ENCODE measurements around the gene KLF7. TPM values are rescaled to one million over a fixed set of nuclear protein-coding genes. Genes with fewer than 3 reads are reported as not detected.

The KLF7 gene
- total RNA-seq, 1 experiment from 2014 or later, result 32.2 TPM

DNA sequence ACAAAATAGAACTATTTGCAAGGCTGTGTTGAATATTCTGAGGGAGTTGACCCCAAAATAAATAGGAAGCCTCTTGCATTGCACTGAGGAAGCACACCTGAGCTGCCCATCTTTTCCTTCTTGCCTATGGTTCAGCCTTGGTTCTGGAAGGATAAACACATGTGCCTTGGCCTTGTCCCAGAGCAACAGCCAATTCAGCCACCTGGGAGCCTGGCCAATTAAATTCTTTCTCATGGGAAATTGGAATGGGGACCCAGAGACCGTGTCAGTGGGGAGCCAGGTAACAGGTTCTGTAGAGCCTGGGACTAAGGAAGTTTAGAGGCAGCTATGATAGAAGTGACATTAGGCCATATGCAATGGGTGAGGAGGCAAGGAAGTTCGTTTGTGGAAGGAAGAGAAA lies 99.6 kb downstream of the KLF7 start:
- Histone ChIP-seq H3K9me3 (ENCODE audit: control insufficient read depth, low read depth, low read length) (no peaks in the 10 kb centered on the region), H4K5ac (ENCODE audit: insufficient read length, low read depth, low read length) (no peak overlapping the region), H3K14ac (ENCODE audit: insufficient read depth, low read length) (no peak overlapping the region), H2BK15ac (ENCODE audit: low read depth, low read length) (no peak overlapping the region), H2BK20ac (ENCODE audit: low read depth, low read length, poor library complexity, severe bottlenecking) (no peak overlapping the region), H3K27ac (ENCODE audit: insufficient read length, low read depth, low read length) (no peak overlapping the region), H3K23me2 (ENCODE audit: insufficient read length, low read depth, low read length, poor library complexity, severe bottlenecking) (no peaks in the 10 kb centered on the region), H3K23ac (ENCODE audit: insufficient read length, low read depth, low read length) (no peak overlapping the region), H3K9ac (ENCODE audit: extremely low read depth, insufficient read length, low read length) (no peak overlapping the region), H2AK5ac (ENCODE audit: insufficient read length, low read length) (no peak overlapping the region), H2AFZ (ENCODE audit: low read length) (no peak overlapping the region), H2BK5ac (ENCODE audit: insufficient read length, low read length) (no peak overlapping the region), H4K91ac (ENCODE audit: insufficient read length, low read depth, low read length) (no peak overlapping the region), H4K8ac (replicated peaks; ENCODE audit: insufficient read length, low read depth, low read length) (no peak overlapping the region), H4K20me1 (ENCODE audit: control insufficient read depth, insufficient read depth, insufficient read length) (no peaks in the 10 kb centered on the region), H3K18ac (ENCODE audit: insufficient read length, low read depth, low read length) (no peak overlapping the region), H3T11ph (ENCODE audit: low read length) (no peak overlapping the region), H3K4ac (ENCODE audit: low read depth, low read length) (no peak overlapping the region), H3K79me2 (ENCODE audit: insufficient read depth, low read length) (no peaks in the 10 kb centered on the region), H2BK12ac (ENCODE audit: insufficient read length, low read depth, low read length) (no peak overlapping the region), H3K56ac (ENCODE audit: insufficient read length, low read depth, low read length) (no peak overlapping the region), H2BK120ac (ENCODE audit: low read depth, low read length, poor library complexity, severe bottlenecking) (no peak overlapping the region), H3K4me2 (ENCODE audit: insufficient read depth, insufficient read length, low read length) (no peak overlapping the region), H3K27me3 (ENCODE audit: insufficient read depth, low read length) (no peaks in the 10 kb centered on the region), H3K4me1 (ENCODE audit: insufficient read depth, low read length) (no peaks in the 10 kb centered on the region), H3K79me1 (ENCODE audit: insufficient read depth, low read depth, low read length, poor library complexity, severe bottlenecking) (no peaks in the 10 kb centered on the region)
- Mint-ChIP-seq H3K9me3 (no peaks in the 10 kb centered on the region), H3K4me3 (no peak overlapping the region), H3K27ac (no peak overlapping the region), H3K4me1 (peaks cover 13% of the 10 kb centered on the region in 2 experiments), H3K27me3 (ENCODE audit: low read depth) (no peaks in the 10 kb centered on the region), H3K36me3 (ENCODE audit: insufficient read depth in 1 of 3, low read depth in 3 of 3) (no peaks in the 10 kb centered on the region)
- DNase-seq, result no peak
- TF ChIP-seq, protein P1, sequence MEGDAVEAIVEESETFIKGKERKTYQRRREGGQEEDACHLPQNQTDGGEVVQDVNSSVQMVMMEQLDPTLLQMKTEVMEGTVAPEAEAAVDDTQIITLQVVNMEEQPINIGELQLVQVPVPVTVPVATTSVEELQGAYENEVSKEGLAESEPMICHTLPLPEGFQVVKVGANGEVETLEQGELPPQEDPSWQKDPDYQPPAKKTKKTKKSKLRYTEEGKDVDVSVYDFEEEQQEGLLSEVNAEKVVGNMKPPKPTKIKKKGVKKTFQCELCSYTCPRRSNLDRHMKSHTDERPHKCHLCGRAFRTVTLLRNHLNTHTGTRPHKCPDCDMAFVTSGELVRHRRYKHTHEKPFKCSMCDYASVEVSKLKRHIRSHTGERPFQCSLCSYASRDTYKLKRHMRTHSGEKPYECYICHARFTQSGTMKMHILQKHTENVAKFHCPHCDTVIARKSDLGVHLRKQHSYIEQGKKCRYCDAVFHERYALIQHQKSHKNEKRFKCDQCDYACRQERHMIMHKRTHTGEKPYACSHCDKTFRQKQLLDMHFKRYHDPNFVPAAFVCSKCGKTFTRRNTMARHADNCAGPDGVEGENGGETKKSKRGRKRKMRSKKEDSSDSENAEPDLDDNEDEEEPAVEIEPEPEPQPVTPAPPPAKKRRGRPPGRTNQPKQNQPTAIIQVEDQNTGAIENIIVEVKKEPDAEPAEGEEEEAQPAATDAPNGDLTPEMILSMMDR (conservative IDR thresholded peaks at IDR 0.05), result no peak
- WGBS (ENCODE audit: extremely low coverage, insufficient read length, low lambda C conversion rate), result no CpG with 5 or more reads among the region's 2 CpGs
